HEK293 (cell line): ENCODE measurements around the gene NCKAP5.

Experiments used
- CTCF ChIA-PET: fragments of 350-600 bp; formaldehyde crosslinking; extraction: SDS; loops from one replicate; lab custom pipeline; 2021; ENCODE audit warnings: antibody characterized with exemption; lab: Yijun Ruan, JAX
- POLR2A ChIA-PET: fragments of 300-600 bp; formaldehyde crosslinking; extraction: SDS; loops from one replicate; lab custom pipeline; 2020; ENCODE audit warnings: antibody characterized with exemption, inconsistent platforms; lab: Yijun Ruan, JAX
- H3K27ac ChIP-seq: fragments of 200-500 bp; sonication (Bioruptor generic); 2 replicates; pipeline ENCODE4 v1.5.1; 2014; ENCODE audit warnings: low read depth, low read length, control low read depth, inconsistent platforms; ENCODE audit errors: extremely low read depth
- H3K36me3 ChIP-seq, 2 experiments: fragments of 200-500 bp in 1 of 2; sonication (Bioruptor generic) in 1 of 2; 1 replicate in 1 of 2; 2 replicates in 1 of 2; pipeline ENCODE4 v1.5.1; 2014 to 2017; ENCODE audit warnings: inconsistent platforms in 2 of 2, low read length in 2 of 2; ENCODE audit not compliant: control insufficient read depth in 2 of 2, insufficient read depth in 1 of 2
- H3K4me1 ChIP-seq: fragments of 200-500 bp; sonication (Bioruptor generic); 2 replicates; pipeline ENCODE4 v1.5.1; 2014; ENCODE audit warnings: mild to moderate bottlenecking, low read length, inconsistent platforms; ENCODE audit not compliant: control insufficient read depth, insufficient read depth
- H3K4me3 ChIP-seq: 2 replicates; pipeline ENCODE4 v1.5.1; 2011; ENCODE audit warnings: low read depth, mild to moderate bottlenecking, control low read depth, low read length, moderate library complexity
- H3K9me3 ChIP-seq: fragments of 200-500 bp; sonication (Bioruptor generic); 2 replicates; pipeline ENCODE4 v1.5.1; 2014; ENCODE audit warnings: low read depth, low read length, inconsistent platforms; ENCODE audit not compliant: control insufficient read depth, insufficient read depth
- ELK4 ChIP-seq: IDR thresholded peaks from 2 replicates; pipeline ENCODE4 v1.6.1; 2011; ENCODE audit warnings: mild to moderate bottlenecking, low read depth, low read length, borderline replicate concordance
- FEZF1 ChIP-seq: fragments of 450-650 bp; formaldehyde crosslinking; IDR thresholded peaks from 2 replicates; pipeline ENCODE4 v1.5.1; 2016; ENCODE audit warnings: missing biosample characterization, missing genetic modification characterization
- GLI2 ChIP-seq: fragments of 450-650 bp; formaldehyde crosslinking; IDR thresholded peaks from 2 replicates; pipeline ENCODE4; 2017; ENCODE audit warnings: missing biosample characterization, missing genetic modification characterization, low read depth, borderline replicate concordance
- GLIS1 ChIP-seq: fragments of 450-650 bp; formaldehyde crosslinking; IDR thresholded peaks from 2 replicates; pipeline ENCODE4 v1.5.1; 2016; ENCODE audit warnings: missing biosample characterization, missing genetic modification characterization
- HOXA7 ChIP-seq: sonication (generic); formaldehyde crosslinking; IDR thresholded peaks from 2 replicates; pipeline ENCODE4 v1.8.1; 2022; ENCODE audit warnings: missing genetic modification reagents, borderline replicate concordance
- MZF1 ChIP-seq: fragments of 450-650 bp; formaldehyde crosslinking; IDR thresholded peaks from 2 replicates; pipeline ENCODE4 v1.5.1; 2017; ENCODE audit warnings: missing biosample characterization, missing genetic modification characterization, borderline replicate concordance
- OSR2 ChIP-seq: fragments of 450-650 bp; formaldehyde crosslinking; IDR thresholded peaks from 2 replicates; pipeline ENCODE4 v1.5.1; 2016; ENCODE audit warnings: missing biosample characterization, missing genetic modification characterization
- PRDM4 ChIP-seq: fragments of 450-650 bp; formaldehyde crosslinking; IDR thresholded peaks from 2 replicates; pipeline ENCODE4 v1.5.1; 2017; ENCODE audit warnings: missing biosample characterization, missing genetic modification characterization
- PRDM6 ChIP-seq: fragments of 450-650 bp; formaldehyde crosslinking; IDR thresholded peaks from 2 replicates; pipeline ENCODE4 v1.5.1; 2017; ENCODE audit warnings: missing biosample characterization, missing genetic modification characterization
- SCRT1 ChIP-seq: fragments of 450-650 bp; formaldehyde crosslinking; IDR thresholded peaks from 2 replicates; pipeline ENCODE4 v1.5.1; 2016; ENCODE audit warnings: missing biosample characterization, missing genetic modification characterization, borderline replicate concordance
- SP3 ChIP-seq: fragments of 450-650 bp; formaldehyde crosslinking; IDR thresholded peaks from 2 replicates; pipeline ENCODE4 v1.5.1; 2016; ENCODE audit warnings: missing biosample characterization, missing genetic modification characterization
- TCF7L2 ChIP-seq: IDR thresholded peaks from 2 replicates; pipeline ENCODE4 v1.6.1; 2011; ENCODE audit warnings: low read depth, mild to moderate bottlenecking, inconsistent platforms, low read length, moderate library complexity, borderline replicate concordance
- ZBTB8A ChIP-seq: fragments of 450-650 bp; formaldehyde crosslinking; IDR thresholded peaks from 2 replicates; pipeline ENCODE4 v1.5.1; 2016; ENCODE audit warnings: missing biosample characterization, missing genetic modification characterization
- ZNF184 ChIP-seq: fragments of 450-650 bp; IDR thresholded peaks from 2 replicates; pipeline ENCODE4 v1.5.1; 2018; ENCODE audit warnings: missing biosample characterization, mild to moderate bottlenecking, missing genetic modification characterization
- ZNF248 ChIP-seq: fragments of 450-650 bp; formaldehyde crosslinking; IDR thresholded peaks from 2 replicates; pipeline ENCODE4 v1.5.1; 2017; ENCODE audit warnings: missing biosample characterization, missing genetic modification characterization
- ZNF510 ChIP-seq: fragments of 450-650 bp; formaldehyde crosslinking; IDR thresholded peaks from 2 replicates; pipeline ENCODE4 v1.5.1; 2018; ENCODE audit warnings: mild to moderate bottlenecking, missing genetic modification characterization, missing biosample characterization; ENCODE audit not compliant: insufficient replicate concordance
- ZNF549 ChIP-seq: fragments of 450-650 bp; IDR thresholded peaks from 2 replicates; pipeline ENCODE4 v1.5.1; 2018; ENCODE audit warnings: missing biosample characterization, missing genetic modification characterization, mild to moderate bottlenecking, inconsistent platforms, moderate library complexity
- ZNF571 ChIP-seq: fragments of 450-650 bp; formaldehyde crosslinking; IDR thresholded peaks from 2 replicates; pipeline ENCODE4 v1.5.0; 2017; ENCODE audit warnings: missing biosample characterization, missing genetic modification characterization
- ZNF596 ChIP-seq: fragments of 450-650 bp; IDR thresholded peaks from 2 replicates; pipeline ENCODE4 v1.5.0; 2018; ENCODE audit warnings: missing biosample characterization, mild to moderate bottlenecking, missing genetic modification characterization, moderate library complexity
- ZNF600 ChIP-seq: fragments of 450-650 bp; formaldehyde crosslinking; IDR thresholded peaks from 2 replicates; pipeline ENCODE4 v1.5.1; 2016; ENCODE audit warnings: missing biosample characterization, missing genetic modification characterization
- ZNF785 ChIP-seq: fragments of 450-650 bp; formaldehyde crosslinking; IDR thresholded peaks from 2 replicates; pipeline ENCODE4 v1.5.1; 2016; ENCODE audit warnings: missing biosample characterization, missing genetic modification characterization
- ZNF843 ChIP-seq: fragments of 450-650 bp; formaldehyde crosslinking; IDR thresholded peaks from 2 replicates; pipeline ENCODE4 v1.5.1; 2016; ENCODE audit warnings: missing biosample characterization, missing genetic modification characterization
- ZSCAN30 ChIP-seq: fragments of 450-650 bp; IDR thresholded peaks from 2 replicates; pipeline ENCODE4 v1.5.1; 2018; ENCODE audit warnings: missing biosample characterization, mild to moderate bottlenecking, missing genetic modification characterization, moderate library complexity
- TF ChIP-seq, protein P1 (sequence below): fragments of 450-650 bp; formaldehyde crosslinking; conservative IDR thresholded peaks from 2 replicates; pipeline ENCODE4 v1.5.1; 2016; ENCODE audit warnings: low read depth, missing biosample characterization, missing genetic modification characterization

NCKAP5 gene

DNA sequence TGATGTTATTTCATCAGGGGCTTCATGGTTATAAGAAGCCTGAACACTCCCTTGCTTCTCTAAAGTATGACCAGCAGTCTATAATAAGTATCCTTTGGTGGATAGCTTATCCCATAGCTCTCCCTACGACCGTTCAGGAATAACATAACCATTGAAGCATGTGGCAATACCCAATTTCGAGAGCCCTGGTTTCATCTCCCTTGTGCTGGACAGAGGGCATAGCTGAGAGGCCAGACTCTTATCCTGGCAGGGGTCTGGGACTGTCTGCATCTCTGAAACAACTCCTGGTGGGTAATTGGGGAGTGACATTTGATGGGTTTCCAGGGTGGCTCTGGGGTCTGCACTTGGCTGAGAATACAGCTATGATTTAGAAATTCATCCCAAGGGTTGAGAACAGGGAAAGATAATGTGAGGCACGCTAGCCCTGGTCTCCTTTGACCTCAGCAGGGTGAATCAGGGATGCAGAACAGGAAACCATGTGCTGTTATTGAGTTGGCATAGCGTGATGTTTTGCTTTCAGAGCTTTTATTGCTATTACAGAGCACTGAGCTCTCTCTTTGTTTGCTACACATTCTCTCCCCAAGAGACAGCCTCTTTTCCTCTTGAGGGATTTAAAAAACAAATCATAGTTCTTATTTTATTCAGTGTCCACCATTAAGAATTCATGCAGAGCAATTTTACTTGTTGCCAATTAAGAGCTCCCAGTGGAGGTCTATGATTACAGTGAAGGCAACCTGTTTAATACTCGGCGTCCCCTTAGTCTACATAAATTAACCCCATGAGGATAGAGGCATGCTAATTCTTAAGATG lies 274.5 kb downstream of the NCKAP5 start (continued):
- TF ChIP-seq ELK4 = no peak
- TF ChIP-seq SCRT1 (tag by site-specific recombination) = peak; percentile 72; the same call in 1 of the 2 replicates
- no peak for TF ChIP-seq ZNF549 (tag by site-specific recombination)
- TF ChIP-seq ZNF571 (tag by site-specific recombination) = no peak
- 0 out of 2 replicates have a peak, but pooled peaks have one; percentile 22 for TF ChIP-seq OSR2
- peak; percentile 19; the same call in 1 of the 2 replicates for TF ChIP-seq FEZF1
- TF ChIP-seq ZSCAN30 (tag by site-specific recombination) = 0 out of 2 replicates have a peak, but pooled peaks have one; percentile 13
- peak; percentile 30 for TF ChIP-seq GLIS1 (tag by site-specific recombination)
- TF ChIP-seq ZNF510 (tag by site-specific recombination) = no peak
- TF ChIP-seq SP3 (tag by site-specific recombination) = no peak
- peak; percentile 64; the same call in 1 of the 2 replicates for TF ChIP-seq MZF1
- peak; percentile 73 for TF ChIP-seq PRDM6 (tag by site-specific recombination)
- TF ChIP-seq ZNF785 (tag by site-specific recombination) = no peak
- peak; percentile 64; the same call in 1 of the 2 replicates for TF ChIP-seq ZNF600
- TF ChIP-seq ZNF596 (tag by site-specific recombination) = peak; percentile 59

- Histone ChIP-seq H3K27ac (no peak overlapping the region), H3K4me3 (no peak overlapping the region), H3K4me1 (peaks cover 15% of the 10 kb centered on the region; the same call in 1 of the 2 replicates), H3K9me3 (no peaks in the 10 kb centered on the region), H3K36me3 (no peaks in the 10 kb centered on the region)
- ChIA-PET CTCF (interaction anchor here (0.6 kb wide), 1 partner anchor 47 kb away, joined by 3 read pairs; no protein-coding TSS in a partner anchor), POLR2A (no interaction called here)
- TF ChIP-seq ZNF843 = peak; percentile 83
- peak; percentile 86 for TF ChIP-seq TCF7L2
- TF ChIP-seq, protein P1, sequence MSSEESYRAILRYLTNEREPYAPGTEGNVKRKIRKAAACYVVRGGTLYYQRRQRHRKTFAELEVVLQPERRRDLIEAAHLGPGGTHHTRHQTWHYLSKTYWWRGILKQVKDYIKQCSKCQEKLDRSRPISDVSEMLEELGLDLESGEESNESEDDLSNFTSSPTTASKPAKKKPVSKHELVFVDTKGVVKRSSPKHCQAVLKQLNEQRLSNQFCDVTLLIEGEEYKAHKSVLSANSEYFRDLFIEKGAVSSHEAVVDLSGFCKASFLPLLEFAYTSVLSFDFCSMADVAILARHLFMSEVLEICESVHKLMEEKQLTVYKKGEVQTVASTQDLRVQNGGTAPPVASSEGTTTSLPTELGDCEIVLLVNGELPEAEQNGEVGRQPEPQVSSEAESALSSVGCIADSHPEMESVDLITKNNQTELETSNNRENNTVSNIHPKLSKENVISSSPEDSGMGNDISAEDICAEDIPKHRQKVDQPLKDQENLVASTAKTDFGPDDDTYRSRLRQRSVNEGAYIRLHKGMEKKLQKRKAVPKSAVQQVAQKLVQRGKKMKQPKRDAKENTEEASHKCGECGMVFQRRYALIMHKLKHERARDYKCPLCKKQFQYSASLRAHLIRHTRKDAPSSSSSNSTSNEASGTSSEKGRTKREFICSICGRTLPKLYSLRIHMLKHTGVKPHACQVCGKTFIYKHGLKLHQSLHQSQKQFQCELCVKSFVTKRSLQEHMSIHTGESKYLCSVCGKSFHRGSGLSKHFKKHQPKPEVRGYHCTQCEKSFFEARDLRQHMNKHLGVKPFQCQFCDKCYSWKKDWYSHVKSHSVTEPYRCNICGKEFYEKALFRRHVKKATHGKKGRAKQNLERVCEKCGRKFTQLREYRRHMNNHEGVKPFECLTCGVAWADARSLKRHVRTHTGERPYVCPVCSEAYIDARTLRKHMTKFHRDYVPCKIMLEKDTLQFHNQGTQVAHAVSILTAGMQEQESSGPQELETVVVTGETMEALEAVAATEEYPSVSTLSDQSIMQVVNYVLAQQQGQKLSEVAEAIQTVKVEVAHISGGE (tag by site-specific recombination) = no peak
- TF ChIP-seq FEZF1 = peak; percentile 84
- TF ChIP-seq ZNF248 = no peak
- TF ChIP-seq ZBTB8A (tag by site-specific recombination) = peak; percentile 45; the same call in 1 of the 2 replicates
- no peak for TF ChIP-seq ZNF184
- TF ChIP-seq HOXA7 (CRISPR knock-in tag) = no peak
- peak; percentile 51 for TF ChIP-seq PRDM4 (tag by site-specific recombination)
- 0 out of 2 replicates have a peak, but pooled peaks have one; percentile 20 for TF ChIP-seq GLI2
- peak; percentile 27; the same call in 1 of the 2 replicates for TF ChIP-seq GLIS1 (tag by site-specific recombination)
- peak; percentile 94 for TF ChIP-seq PRDM6 (tag by site-specific recombination)
Measured at GRCh38 chr2:133292259-133292658, 276.0 kb downstream of the NCKAP5 start.
